Left cardiac atrium (tissue), 4 donors: ENCODE data around the gene ABHD14A. TPM values are rescaled to one million over a fixed set of nuclear protein-coding genes. Genes with fewer than 3 reads are reported as not detected.

Source experiments
- ATAC-seq, 2 donors: fragments of 200-7000 bp; cut with Tn5 transposase; one replicate each; pipeline ENCODE4 v1.9.1; 2020; ENCODE audit warnings: mild to moderate bottlenecking in 2 of 2, moderate library complexity in 2 of 2
- DNase-seq: peaks from one replicate; pipeline ENCODE4 v3.0.0-alpha.2; 2020
- intact Hi-C, 2 donors: fragments of 100-400 bp; cut with DNase I; formaldehyde crosslinking; loops; one replicate each; pipeline versions ENCODE4 v1.14.1 to v1.15.1; 2022 to 2023
- total RNA-seq, 2 donors: library from RNA; stranded (reverse); fragmentation: NEBNext Ultra II Directional; extraction: Animal tissue kit (Norgen Biotek cat#: 25700); gene quantifications; one replicate each; pipeline ENCODE4 v1.2.1, GENCODE V29; 2021
- donor health status: DM: no; HTN: yes; CAD: no.
- donor health status: DM: no; HTN: yes; CAD: no; lungs with severe emphysema.
- donor health status: DM: yes; HTN: yes; CAD: no.
- donor health status: Dilated cardiomyopathy.

ABHD14A gene
- total RNA-seq, 2 donors from 2014 or later, result 18.1 to 18.3 TPM

GRCh38 chr3:51967384-51968169 lies 7.3 kb upstream of the ABHD14A start, which contains the start of gene PCBP4:
TSS of gene PCBP4 (minus strand) at chr3:51967454. CDS start at chr3:51961240, 6,214 bp downstream.
- ATAC-seq, result peak; percentile 66 to 78
- intact Hi-C loops, result no loop called here
- DNase-seq, result peak; percentile 83

- peak; percentile 1 to 7 for ATAC-seq
- peak; percentile 54 for DNase-seq
- intact Hi-C loops, result no loop called here
These were observed 6.6 kb upstream of the ABHD14A start for GRCh38 chr3:51968170-51968775.

GRCh38 chr3:51968883-51969678 lies 5.8 kb upstream of the ABHD14A start:
- intact Hi-C loops, result no loop called here
- DNase-seq (no peak), ATAC-seq (no peak)

- intact Hi-C loops, result no loop called here
- DNase-seq, result no peak
These were observed 5.0 kb upstream of the ABHD14A start for GRCh38 chr3:51969841-51970240.

GRCh38 chr3:51970606-51971300 lies 4.1 kb upstream of the ABHD14A start:
- DNase-seq (no peak), ATAC-seq (no peak)
- intact Hi-C loops, result no loop called here

More at GRCh38 chr3:51969841-51970240, 5.0 kb upstream of the ABHD14A start:
- no peak for ATAC-seq

- intact Hi-C loops, result no loop called here
- DNase-seq (no peak), ATAC-seq (no peak)
These were observed 3.5 kb upstream of the ABHD14A start for GRCh38 chr3:51971350-51971749.

- intact Hi-C loops, result loop anchor here in 1 of 2 donors (2.0 kb wide), 1 partner anchor 32 kb away; the partner anchor contains the start of gene PARP3
- no peak for DNase-seq
- ATAC-seq, result peak; percentile 36 to 44
These were observed 444 bp upstream of the ABHD14A start for GRCh38 chr3:51974277-51974962.

- ATAC-seq, result peak; percentile 3 to 29
- intact Hi-C loops, result loop anchor here in 1 of 2 donors (2.0 kb wide), 1 partner anchor 33 kb away; the partner anchor contains the start of gene PARP3
- peak; percentile 85 for DNase-seq
These were observed 1.1 kb downstream of the ABHD14A start for GRCh38 chr3:51975852-51976549.

- DNase-seq (no peak), ATAC-seq (no peak)
- intact Hi-C loops, result no loop called here
These were observed 2.7 kb downstream of the ABHD14A start for GRCh38 chr3:51977446-51978142.

- ATAC-seq (no peak), DNase-seq (no peak)
- intact Hi-C loops, result no loop called here
These were observed 3.3 kb downstream of the ABHD14A start for GRCh38 chr3:51978143-51978502.

- DNase-seq, result no peak
These were observed 5.4 kb downstream of the ABHD14A start for GRCh38 chr3:51980253-51980652.

GRCh38 chr3:51982352-51982837 lies 7.5 kb downstream of the ABHD14A start:
- ATAC-seq (peak; percentile 1 to 16), DNase-seq (no peak)
- intact Hi-C loops, result no loop called here

More at GRCh38 chr3:51980253-51980652, 5.4 kb downstream of the ABHD14A start:
- ATAC-seq, result no peak
- intact Hi-C loops, result no loop called here

GRCh38 chr3:51982838-51983577 lies 8.1 kb downstream of the ABHD14A start, which contains the start of gene ACY1:
TSS of gene ACY1 (plus strand) at chr3:51983535. CDS start at chr3:51984065, 530 bp downstream.
- ATAC-seq (peak; percentile 94 to 96), DNase-seq (peak; percentile 93)
- intact Hi-C loops, result no loop called here

GRCh38 chr3:51983578-51984268 lies 8.9 kb downstream of the ABHD14A start:
- DNase-seq (no peak), ATAC-seq (no peak)
- intact Hi-C loops, result no loop called here

- DNase-seq (no peak), ATAC-seq (no peak)
- intact Hi-C loops, result no loop called here
These were observed 9.4 kb downstream of the ABHD14A start for GRCh38 chr3:51984269-51984647.

GRCh38 chr3:51985063-51985462 lies 10.2 kb downstream of the ABHD14A start:
- ATAC-seq (no peak), DNase-seq (no peak)
- intact Hi-C loops, result no loop called here
